ENCODE data around the gene ABCA4. TPM values are rescaled to one million over a fixed set of nuclear protein-coding genes. Genes with fewer than 3 reads are reported as not detected.

Gene ABCA4
- total and polyA plus RNA-seq, 2 of the 8 experiments (the other 6 are each of a cell fraction or from before 2014, with no cell fraction given), result 0.06 TPM; not detected in 1

GRCh38 chr1:94044290-94044790, 76.6 kb downstream of the ABCA4 start:
- no peak overlapping the region for H4K8ac ChIP-seq (ENCODE audit: extremely low read depth, insufficient read depth, low read length)
- POLR2A ChIA-PET (ENCODE audit: partially characterized antibody), result interaction anchor here (0.5 to 1.5 kb wide), 3 partner anchors 11 to 303 kb away, joined by 3 to 4 read pairs (median 3); no protein-coding TSS in a partner anchor

More at GRCh38 chr1:94044290-94044790, 76.6 kb downstream of the ABCA4 start:
- Histone ChIP-seq H3K23ac (ENCODE audit: insufficient read length) (no peak overlapping the region), H3K79me2 (ENCODE audit: control insufficient read depth in 1 of 2, insufficient read depth in 2 of 2, low read length in 2 of 2) (no peaks in the 10 kb centered on the region), H2BK120ac (replicated peaks; ENCODE audit: low read depth, low read length) (no peak overlapping the region), H3K9me3 (ENCODE audit: insufficient read depth in 2 of 2, low read depth in 1 of 2, low read length in 1 of 2) (no peaks in the 10 kb centered on the region), H2AK5ac (ENCODE audit: low read depth, low read length) (no peak overlapping the region), H3K18ac (ENCODE audit: extremely low read depth, low read length) (no peak overlapping the region), H3K79me1 (ENCODE audit: low read depth, low read length) (no peaks in the 10 kb centered on the region), H2BK20ac (ENCODE audit: low read length) (no peak overlapping the region), H4K5ac (ENCODE audit: insufficient read length, low read depth, low read length) (no peak overlapping the region), H2BK12ac (ENCODE audit: low read depth, low read length) (no peak overlapping the region), H3K27me3 (replicated peaks in 1 of 4; ENCODE audit: control insufficient read depth in 3 of 4, extremely low read depth in 1 of 4, insufficient read depth in 3 of 4, low read length in 3 of 4) (no peaks in the 10 kb centered on the region), H3K9ac (replicated peaks in 1 of 4; ENCODE audit: extremely low read depth in 1 of 4, low read depth in 3 of 4, low read length in 3 of 4) (no peak overlapping the region), H2BK15ac (ENCODE audit: low read length) (peak overlapping the region; percentile 75; the same call in 1 of the 2 replicates), H2AFZ (ENCODE audit: low read length) (no peak overlapping the region; the same call in 1 of the 2 replicates), H3K4me2 (ENCODE audit: insufficient read depth in 1 of 2, low read depth in 2 of 2, low read length in 2 of 2) (no peak overlapping the region), H3K23me2 (ENCODE audit: low read depth, low read length) (no peaks in the 10 kb centered on the region), H3K4me3 (ENCODE audit: extremely low read depth in 1 of 4, insufficient read depth in 2 of 4, low read depth in 3 of 4, low read length in 4 of 4) (no peak overlapping the region), H3K36me3 (ENCODE audit: control insufficient read depth in 2 of 4, insufficient read depth in 4 of 4, low read length in 3 of 4) (no peaks in the 10 kb centered on the region), H4K20me1 (replicated peaks in 1 of 2; ENCODE audit: control insufficient read depth in 1 of 2, insufficient read depth in 2 of 2, low read length in 2 of 2) (no peaks in the 10 kb centered on the region), H4K91ac (replicated peaks; ENCODE audit: insufficient read length, low read length) (no peak overlapping the region), H3K4ac (replicated peaks; ENCODE audit: insufficient read length, low read depth, low read length) (no peak overlapping the region), H3K27ac (ENCODE audit: low read depth, low read length) (no peak overlapping the region), H3K56ac (replicated peaks; ENCODE audit: insufficient read length, low read depth, low read length) (no peak overlapping the region), H3K14ac (ENCODE audit: insufficient read length) (no peak overlapping the region), H3K4me1 (replicated peaks in 1 of 4; ENCODE audit: control insufficient read depth in 3 of 4, insufficient read depth in 4 of 4, low read length in 3 of 4) (peaks cover 0 to 7% (median 5%) of the 10 kb centered on the region in 4 experiments; a peak in 5 of 7 replicates), H2BK5ac (ENCODE audit: low read depth, low read length) (no peak overlapping the region)
- DNase-seq (ENCODE audit: low read depth in 1 of 2, low spot score in 2 of 2) (no peak), FAIRE-seq (no peak)
- WGBS, 2 experiments (ENCODE audit: extremely low coverage in 1 of 2, insufficient coverage in 1 of 2, insufficient read length in 1 of 2, insufficient replicate concordance in 2 of 2, low coverage in 1 of 2, low lambda C conversion rate in 2 of 2, missing lambda C conversion rate in 1 of 2), result 89% methylated on average over 9 of the region's 9 CpGs; no CpG with 5 or more reads in 1 of the 2 experiments
- CTCF ChIA-PET (ENCODE audit: partially characterized antibody), result interaction anchor here (0.5 to 38.0 kb wide), 10 partner anchors 15 to 334 kb away, joined by 3 to 807 read pairs (median 8); partner anchors contain the start of gene ARHGAP29
- TF ChIP-seq SIRT6 (IDR thresholded peaks at IDR 0.05; ENCODE audit: low read length) (no peak), E2F6 (IDR thresholded peaks at IDR 0.05) (no peak), CREB1 (IDR thresholded peaks at IDR 0.05) (no peak), ASH2L (IDR thresholded peaks at IDR 0.05; ENCODE audit: low read length) (no peak), CTBP2 (IDR thresholded peaks at IDR 0.05; ENCODE audit: borderline replicate concordance, insufficient read depth, insufficient read length, low read length) (no peak)
